NCI-H1436 (cell line): ENCODE measurements around the gene VWF.

ENCODE experiments used
- DNase-seq: peaks from one replicate; lab custom pipeline; 2025; lab: John Stamatoyannopoulos, UW

VWF gene

GRCh38 chr12:5910790-5911548 is 213.5 kb downstream of the VWF start:
- no peak for DNase-seq

- DNase-seq, result no peak
Measured at GRCh38 chr12:5909560-5909959, 214.9 kb downstream of the VWF start.

- no peak for DNase-seq
Measured at GRCh38 chr12:5908251-5908650, 216.2 kb downstream of the VWF start.

- DNase-seq, result no peak
Measured at GRCh38 chr12:5907807-5908206, 216.7 kb downstream of the VWF start.

GRCh38 chr12:5905757-5906156 is 218.7 kb downstream of the VWF start:
- no peak for DNase-seq

- DNase-seq, result no peak
Measured at GRCh38 chr12:5904969-5905368, 219.5 kb downstream of the VWF start.

- DNase-seq, result no peak
Measured at GRCh38 chr12:5904441-5904840, 220.0 kb downstream of the VWF start.

GRCh38 chr12:5902736-5903135 is 221.7 kb downstream of the VWF start:
- DNase-seq, result no peak

- no peak for DNase-seq
Measured at GRCh38 chr12:5901416-5901815, 223.1 kb downstream of the VWF start.

GRCh38 chr12:5900533-5901205 is 223.8 kb downstream of the VWF start:
- no peak for DNase-seq

GRCh38 chr12:5900076-5900475 is 224.4 kb downstream of the VWF start:
- no peak for DNase-seq

- no peak for DNase-seq
Measured at GRCh38 chr12:5899675-5900074, 224.8 kb downstream of the VWF start.

GRCh38 chr12:5898874-5899273 is 225.6 kb downstream of the VWF start:
- no peak for DNase-seq
